Body of pancreas (tissue), 4 donors: ENCODE results near the gene CEND1. TPM values are rescaled to one million over a fixed set of nuclear protein-coding genes. Genes with fewer than 3 reads are reported as not detected.

ENCODE experiments used
- ATAC-seq: fragments of 150-250 bp; one replicate; pipeline ENCODE4 v1.9.1; 2016
- DNase-seq, 4 donors: peaks; one replicate each; pipeline ENCODE4 v3.0.0-alpha.2; 2019
- H3K27ac ChIP-seq, 4 donors: fragments of 200-600 bp; sonication (generic); 1 replicate in 3 of 4; 2 replicates in 1 of 4; pipeline versions ENCODE4 v1.5.1 to v1.6.1; 2016 to 2019; ENCODE audit warnings: mild to moderate bottlenecking in 1 of 4, mixed read lengths in 1 of 4, moderate library complexity in 1 of 4
- H3K27me3 ChIP-seq, 2 donors: fragments of 200-600 bp; sonication (generic); one replicate each; pipeline ENCODE4 v1.6.0; 2016; ENCODE audit warnings: mild to moderate bottlenecking in 1 of 2
- H3K36me3 ChIP-seq, 2 donors: fragments of 200-600 bp; sonication (generic); replicated peaks in 1 of 2; 2 replicates each; pipeline ENCODE4 v1.5.1; 2016; ENCODE audit warnings: low read depth in 2 of 2; ENCODE audit not compliant: insufficient read depth in 1 of 2
- H3K4me1 ChIP-seq: fragments of 200-600 bp; sonication (generic); one replicate; pipeline ENCODE4 v1.6.0; 2016
- H3K4me3 ChIP-seq, 2 donors: fragments of 200-600 bp; sonication (generic); 1 replicate in 1 of 2; 2 replicates in 1 of 2; pipeline ENCODE4 v1.5.1; 2016 to 2019
- H3K9me3 ChIP-seq, 3 donors: fragments of 200-600 bp; sonication (generic); 1 replicate in 2 of 3; 2 replicates in 1 of 3; pipeline ENCODE4 v1.5.1; 2016
- POLR2A ChIP-seq, 3 donors: fragments of 450-650 bp; IDR thresholded peaks; one replicate each; pipeline ENCODE4 v1.6.1; 2016; ENCODE audit warnings: antibody characterized with exemption in 3 of 3, mild to moderate bottlenecking in 2 of 3
- WGBS, 2 donors: methylation state at CpG; one replicate each; pipeline ENCODE4 v1.1.5; 2017; 5-methylcytosine and 5-hydroxymethylcytosine counted together
- intact Hi-C: fragments of 100-400 bp; cut with DNase I; formaldehyde crosslinking; loops from one replicate; pipeline ENCODE4 v1.15.1; 2023
- total RNA-seq, 2 donors: library from RNA; depleted of rRNA; stranded (reverse); fragments of >200 nt; gene quantifications; one replicate each; pipeline ENCODE4 v1.1.0, GENCODE V29; 2016
- TF ChIP-seq, protein P1 (sequence below), 7 experiments: fragments of 450-650 bp in 4 of 7; fragments of 200-600 bp in 3 of 7; sonication (generic) in 3 of 7; IDR thresholded peaks; one replicate each; pipeline ENCODE4 v1.5.1; 2016 to 2019; ENCODE audit warnings: antibody characterized with exemption in 7 of 7

CEND1 gene
- total RNA-seq, 2 donors from 2014 or later: 0.78 TPM; not detected in 1

DNA sequence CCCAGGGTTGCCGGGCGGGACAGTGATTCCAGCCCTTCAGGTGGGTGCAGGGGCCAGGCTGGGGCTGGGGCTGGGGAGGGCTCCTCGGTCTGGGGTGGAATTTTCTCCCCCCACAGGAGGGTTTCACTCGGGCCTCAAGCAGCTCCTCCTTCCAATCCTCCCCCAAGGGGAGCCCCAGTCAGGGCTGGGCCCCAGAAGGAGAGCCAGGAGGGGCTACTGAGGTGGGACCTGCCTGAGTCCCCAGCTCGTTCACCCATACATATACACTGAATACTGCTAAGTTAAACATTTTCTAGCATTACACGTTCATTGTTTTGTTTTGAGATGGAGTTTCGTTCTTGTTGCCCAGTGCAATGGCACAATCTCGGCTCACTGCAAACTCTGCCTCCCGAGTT lies 36.3 kb upstream of the CEND1 start:
- Histone ChIP-seq H3K27me3 (no peaks in the 10 kb centered on the region), H3K36me3 (peaks cover 0 to 2% of the 10 kb centered on the region in 2 donors), H3K27ac (peak overlapping the region; percentile 92 to 100 (median 95)), H3K4me3 (no peak overlapping the region), H3K9me3 (no peaks in the 10 kb centered on the region), H3K4me1 (peaks cover 97% of the 10 kb centered on the region)
- no peak for ATAC-seq
- intact Hi-C loops: no loop called here
- 16 to 18% methylated on average over 4 to 9 of the region's 9 CpGs for WGBS, 2 donors
- DNase-seq: no peak
- TF ChIP-seq, protein P1, sequence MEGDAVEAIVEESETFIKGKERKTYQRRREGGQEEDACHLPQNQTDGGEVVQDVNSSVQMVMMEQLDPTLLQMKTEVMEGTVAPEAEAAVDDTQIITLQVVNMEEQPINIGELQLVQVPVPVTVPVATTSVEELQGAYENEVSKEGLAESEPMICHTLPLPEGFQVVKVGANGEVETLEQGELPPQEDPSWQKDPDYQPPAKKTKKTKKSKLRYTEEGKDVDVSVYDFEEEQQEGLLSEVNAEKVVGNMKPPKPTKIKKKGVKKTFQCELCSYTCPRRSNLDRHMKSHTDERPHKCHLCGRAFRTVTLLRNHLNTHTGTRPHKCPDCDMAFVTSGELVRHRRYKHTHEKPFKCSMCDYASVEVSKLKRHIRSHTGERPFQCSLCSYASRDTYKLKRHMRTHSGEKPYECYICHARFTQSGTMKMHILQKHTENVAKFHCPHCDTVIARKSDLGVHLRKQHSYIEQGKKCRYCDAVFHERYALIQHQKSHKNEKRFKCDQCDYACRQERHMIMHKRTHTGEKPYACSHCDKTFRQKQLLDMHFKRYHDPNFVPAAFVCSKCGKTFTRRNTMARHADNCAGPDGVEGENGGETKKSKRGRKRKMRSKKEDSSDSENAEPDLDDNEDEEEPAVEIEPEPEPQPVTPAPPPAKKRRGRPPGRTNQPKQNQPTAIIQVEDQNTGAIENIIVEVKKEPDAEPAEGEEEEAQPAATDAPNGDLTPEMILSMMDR (IDR thresholded peaks at IDR 0.05): no peak
- no peak for TF ChIP-seq POLR2A (IDR thresholded peaks at IDR 0.05)

DNA sequence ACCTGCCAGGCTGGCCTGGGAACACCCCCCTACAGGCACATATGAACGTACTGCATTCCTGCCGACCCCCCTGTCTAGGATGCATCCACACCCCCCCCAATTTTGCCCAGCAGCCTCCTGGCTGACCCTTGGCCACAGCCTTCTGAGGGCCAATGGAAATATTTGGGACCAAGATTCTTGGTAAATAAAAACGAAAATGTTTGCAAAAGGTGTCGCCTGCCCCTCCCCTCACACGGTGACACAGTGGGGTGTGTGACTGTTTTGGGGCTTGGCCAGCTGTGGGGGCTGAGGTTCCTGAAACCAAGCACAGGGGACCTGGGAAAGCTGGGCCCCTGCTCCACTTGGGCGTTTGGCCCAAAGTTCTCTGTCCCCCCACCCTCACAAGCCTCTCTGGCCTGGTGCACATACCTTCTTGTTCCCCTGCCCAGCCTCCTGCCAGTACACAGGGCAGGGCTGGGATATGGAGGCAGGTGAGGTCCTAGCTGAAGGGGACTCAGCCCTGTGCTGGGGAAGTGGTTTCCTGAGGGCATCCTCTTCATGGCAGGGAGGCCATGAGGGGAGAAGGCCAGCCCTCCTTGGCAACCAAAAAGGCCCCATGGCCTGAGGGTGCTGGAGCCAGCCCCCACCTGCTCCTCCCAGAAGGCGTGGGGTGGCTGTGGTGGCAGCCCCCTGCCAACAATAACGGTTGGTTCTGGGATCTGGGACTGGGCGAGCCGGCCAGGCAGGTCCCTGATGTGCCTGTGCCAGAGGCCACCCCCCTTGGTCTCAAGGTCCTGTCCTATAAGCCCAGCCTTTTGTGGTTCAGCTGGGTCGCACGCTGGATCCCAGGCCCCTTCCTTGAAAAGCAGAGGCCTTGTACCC lies 35.7 kb upstream of the CEND1 start:
- Histone ChIP-seq H3K4me1 (peaks cover 99% of the 10 kb centered on the region), H3K9me3 (no peaks in the 10 kb centered on the region), H3K36me3 (peaks cover 0 to 2% of the 10 kb centered on the region in 2 donors), H3K27me3 (no peaks in the 10 kb centered on the region), H3K4me3 (no peak overlapping the region), H3K27ac (peak overlapping the region; percentile 92 to 100 (median 95))
- peak in 2 of 3 donors; percentile 12 to 40 for TF ChIP-seq POLR2A (IDR thresholded peaks at IDR 0.05)
- TF ChIP-seq, protein P1 (IDR thresholded peaks at IDR 0.05): no peak
- 16 to 25% methylated on average over 6 to 12 of the region's 12 CpGs for WGBS, 2 donors
- DNase-seq (peak; percentile 67 to 88 (median 86)), ATAC-seq (no peak)
- intact Hi-C loops: no loop called here

DNA sequence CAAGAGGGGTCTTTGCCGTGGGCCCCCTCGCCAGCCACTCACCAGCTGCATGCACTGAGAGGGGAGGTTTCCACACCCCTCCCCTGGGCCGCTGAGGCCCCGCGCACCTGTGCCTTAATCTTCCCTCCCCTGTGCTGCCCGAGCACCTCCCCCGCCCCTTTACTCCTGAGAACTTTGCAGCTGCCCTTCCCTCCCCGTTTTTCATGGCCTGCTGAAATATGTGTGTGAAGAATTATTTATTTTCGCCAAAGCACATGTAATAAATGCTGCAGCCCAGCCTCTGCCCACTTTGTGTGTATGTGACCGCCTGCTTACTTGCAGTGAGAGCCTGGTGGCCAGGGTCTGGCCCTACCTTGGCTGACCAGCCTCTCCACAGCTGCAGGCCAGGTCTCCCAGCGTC lies 35.1 kb upstream of the CEND1 start:
- H3K27ac ChIP-seq: peak overlapping the region; percentile 92 to 100 (median 95)

DNA sequence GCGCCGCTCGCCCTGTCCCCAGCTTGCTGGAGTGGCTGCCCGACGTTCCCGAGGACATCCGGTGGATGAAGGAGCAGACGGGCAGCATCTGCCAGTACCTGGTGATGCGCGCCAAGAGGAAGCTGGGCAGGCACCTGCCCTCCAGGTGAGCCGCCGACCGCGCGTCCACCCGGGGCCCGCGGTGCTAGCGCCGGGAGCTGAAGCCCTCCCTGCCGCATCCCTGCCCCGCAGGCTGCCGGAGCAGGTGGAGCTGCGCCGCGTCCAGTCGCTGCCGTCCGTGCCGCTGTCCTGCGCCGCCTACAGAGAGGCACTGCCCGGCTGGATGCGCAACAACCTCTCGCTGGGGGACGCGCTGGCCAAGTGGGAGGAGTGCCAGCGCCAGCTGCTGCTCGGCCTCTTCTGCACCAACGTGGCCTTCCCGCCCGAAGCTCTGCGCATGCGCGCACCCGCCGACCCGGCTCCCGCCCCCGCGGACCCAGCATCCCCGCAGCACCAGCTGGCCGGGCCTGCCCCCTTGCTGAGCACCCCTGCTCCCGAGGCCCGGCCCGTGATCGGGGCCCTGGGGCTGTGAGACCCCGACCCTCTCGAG lies 34.5 kb upstream of the CEND1 start:
- Histone ChIP-seq H3K9me3 (no peaks in the 10 kb centered on the region), H3K27ac (peak overlapping the region; percentile 92 to 100 (median 95)), H3K4me1 (peaks cover 91% of the 10 kb centered on the region), H3K27me3 (no peaks in the 10 kb centered on the region), H3K4me3 (no peak overlapping the region), H3K36me3 (peaks cover 0 to 2% of the 10 kb centered on the region in 2 donors)
- ATAC-seq (peak; percentile 33), DNase-seq (peak; percentile 89 to 93 (median 92))
- TF ChIP-seq, protein P1 (IDR thresholded peaks at IDR 0.05): peak in 1 of 7 experiments; percentile 5
- peak; percentile 57 to 79 (median 72) for TF ChIP-seq POLR2A (IDR thresholded peaks at IDR 0.05)
- intact Hi-C loops: no loop called here
- WGBS, 2 donors: 41% methylated on average over 33 of the region's 59 CpGs; no CpG with 5 or more reads in 1 of the 2 donors

More for the DNA sequence above, 35.1 kb upstream of the CEND1 start:
- intact Hi-C loops: no loop called here
- WGBS, 2 donors: 24 to 37% methylated on average over 9 to 10 of the region's 11 CpGs
- H3K4me1 ChIP-seq: peaks cover 96% of the 10 kb centered on the region
- H3K36me3 ChIP-seq: peaks cover 0 to 2% of the 10 kb centered on the region in 2 donors
- no peak overlapping the region for H3K4me3 ChIP-seq
- no peak for TF ChIP-seq POLR2A (IDR thresholded peaks at IDR 0.05)
- TF ChIP-seq, protein P1 (IDR thresholded peaks at IDR 0.05): no peak
- no peaks in the 10 kb centered on the region for H3K9me3 ChIP-seq
- DNase-seq (peak; percentile 85 to 93 (median 90)), ATAC-seq (peak; percentile 40)
- H3K27me3 ChIP-seq: no peaks in the 10 kb centered on the region
